ENCODE results near the gene ITGA11. TPM values are rescaled to one million over a fixed set of nuclear protein-coding genes. Genes with fewer than 3 reads are reported as not detected.
"Not testable (repeated sequence)": the region's sequence is repeated elsewhere in the genome, so short reads cannot be mapped to it uniquely, and the experiment has no call there.

ITGA11 gene
- total and polyA plus RNA-seq, 2 donors (not counting 1 experiment from before 2014, with no cell fraction given) = 21.5 to 29.6 TPM

GRCh38 chr15:68424754-68425390 lies 7.1 kb downstream of the ITGA11 start:
- Histone ChIP-seq H3K27me3 (ENCODE audit: control insufficient read depth, insufficient read depth, low read length) (peaks cover 7% of the 10 kb centered on the region), H3K27ac (ENCODE audit: insufficient read depth, low read length) (no peak overlapping the region), H3K4me3 (replicated peaks in 1 of 4; ENCODE audit: control extremely low read depth in 1 of 4, insufficient read depth in 1 of 4, low read depth in 3 of 4, low read length in 4 of 4) (no peak overlapping the region), H2AFZ (ENCODE audit: low read length) (no peak overlapping the region), H3K36me3 (ENCODE audit: control insufficient read depth, insufficient read depth, low read length) (no peaks in the 10 kb centered on the region), H3K4me1 (ENCODE audit: control insufficient read depth, extremely low read depth, insufficient read depth, low read length) (peaks cover 4% of the 10 kb centered on the region), H3K9ac (ENCODE audit: insufficient read depth, low read length) (no peak overlapping the region), H3K9me3 (ENCODE audit: control insufficient read depth, insufficient read depth, low read depth, low read length) (no peaks in the 10 kb centered on the region), H3K79me2 (ENCODE audit: control insufficient read depth, insufficient read depth, low read length) (no peaks in the 10 kb centered on the region), H4K20me1 (ENCODE audit: control insufficient read depth, extremely low read depth, insufficient read depth, low read length) (no peaks in the 10 kb centered on the region), H3K4me2 (ENCODE audit: extremely low read depth, insufficient read depth, low read length) (no peak overlapping the region)
- peak in 1 of 2 donors; percentile 61 for DNase-seq (ENCODE audit: low read depth in 2 of 2)
- TF ChIP-seq EZH2 (IDR thresholded peaks at IDR 0.05; ENCODE audit: low read length, missing control alignments) = no peak

GRCh38 chr15:68423359-68424296 lies 8.3 kb downstream of the ITGA11 start:
- no peaks in the 10 kb centered on the region for H4K20me1 ChIP-seq (ENCODE audit: control insufficient read depth, extremely low read depth, insufficient read depth, low read length)
- TF ChIP-seq CTCF (conservative IDR thresholded peaks at IDR 0.05 in 1 of 2, IDR thresholded peaks at IDR 0.05 in 1 of 2; ENCODE audit: low read depth in 1 of 2, low read length in 2 of 2) (no peak), EZH2 (IDR thresholded peaks at IDR 0.05; ENCODE audit: low read length, missing control alignments) (no peak)
- H3K4me2 ChIP-seq (ENCODE audit: extremely low read depth, insufficient read depth, low read length) = no peak overlapping the region
- H3K4me3 ChIP-seq (replicated peaks in 1 of 4; ENCODE audit: control extremely low read depth in 1 of 4, insufficient read depth in 1 of 4, low read depth in 3 of 4, low read length in 4 of 4) = no peak overlapping the region
- no peaks in the 10 kb centered on the region for H3K79me2 ChIP-seq (ENCODE audit: control insufficient read depth, insufficient read depth, low read length)
- peaks cover 4% of the 10 kb centered on the region for H3K27me3 ChIP-seq (ENCODE audit: control insufficient read depth, insufficient read depth, low read length)
- peaks cover 13% of the 10 kb centered on the region for H3K4me1 ChIP-seq (ENCODE audit: control insufficient read depth, extremely low read depth, insufficient read depth, low read length)
- H3K27ac ChIP-seq (ENCODE audit: insufficient read depth, low read length) = no peak overlapping the region
- no peak overlapping the region for H3K9ac ChIP-seq (ENCODE audit: insufficient read depth, low read length)
- no peaks in the 10 kb centered on the region for H3K9me3 ChIP-seq (ENCODE audit: control insufficient read depth, insufficient read depth, low read depth, low read length)
- H2AFZ ChIP-seq (ENCODE audit: low read length) = no peak overlapping the region
- H3K36me3 ChIP-seq (ENCODE audit: control insufficient read depth, insufficient read depth, low read length) = no peaks in the 10 kb centered on the region
- no peak for DNase-seq (ENCODE audit: low read depth in 2 of 2)

GRCh38 chr15:68422403-68423145 lies 9.4 kb downstream of the ITGA11 start:
- not testable (repeated sequence) for H3K4me3 ChIP-seq (replicated peaks in 1 of 4; ENCODE audit: control extremely low read depth in 1 of 4, insufficient read depth in 1 of 4, low read depth in 3 of 4, low read length in 4 of 4); H3K27ac ChIP-seq (ENCODE audit: insufficient read depth, low read length); DNase-seq (ENCODE audit: low read depth in 2 of 2); H3K9me3 ChIP-seq (ENCODE audit: control insufficient read depth, insufficient read depth, low read depth, low read length); H3K79me2 ChIP-seq (ENCODE audit: control insufficient read depth, insufficient read depth, low read length); H4K20me1 ChIP-seq (ENCODE audit: control insufficient read depth, extremely low read depth, insufficient read depth, low read length); H3K4me2 ChIP-seq (ENCODE audit: extremely low read depth, insufficient read depth, low read length); H3K27me3 ChIP-seq (ENCODE audit: control insufficient read depth, insufficient read depth, low read length); H3K36me3 ChIP-seq (ENCODE audit: control insufficient read depth, insufficient read depth, low read length); H2AFZ ChIP-seq (ENCODE audit: low read length); H3K9ac ChIP-seq (ENCODE audit: insufficient read depth, low read length)
- peaks cover 13% of the 10 kb centered on the region for H3K4me1 ChIP-seq (ENCODE audit: control insufficient read depth, extremely low read depth, insufficient read depth, low read length)

All from fibroblast of lung (primary cell).